ENCODE results near the gene SMARCC1. TPM values are rescaled to one million over a fixed set of nuclear protein-coding genes. Genes with fewer than 3 reads are reported as not detected.

SMARCC1 gene
- total RNA-seq, 2 donors from 2014 or later = 49.9 to 58.7 TPM

DNA sequence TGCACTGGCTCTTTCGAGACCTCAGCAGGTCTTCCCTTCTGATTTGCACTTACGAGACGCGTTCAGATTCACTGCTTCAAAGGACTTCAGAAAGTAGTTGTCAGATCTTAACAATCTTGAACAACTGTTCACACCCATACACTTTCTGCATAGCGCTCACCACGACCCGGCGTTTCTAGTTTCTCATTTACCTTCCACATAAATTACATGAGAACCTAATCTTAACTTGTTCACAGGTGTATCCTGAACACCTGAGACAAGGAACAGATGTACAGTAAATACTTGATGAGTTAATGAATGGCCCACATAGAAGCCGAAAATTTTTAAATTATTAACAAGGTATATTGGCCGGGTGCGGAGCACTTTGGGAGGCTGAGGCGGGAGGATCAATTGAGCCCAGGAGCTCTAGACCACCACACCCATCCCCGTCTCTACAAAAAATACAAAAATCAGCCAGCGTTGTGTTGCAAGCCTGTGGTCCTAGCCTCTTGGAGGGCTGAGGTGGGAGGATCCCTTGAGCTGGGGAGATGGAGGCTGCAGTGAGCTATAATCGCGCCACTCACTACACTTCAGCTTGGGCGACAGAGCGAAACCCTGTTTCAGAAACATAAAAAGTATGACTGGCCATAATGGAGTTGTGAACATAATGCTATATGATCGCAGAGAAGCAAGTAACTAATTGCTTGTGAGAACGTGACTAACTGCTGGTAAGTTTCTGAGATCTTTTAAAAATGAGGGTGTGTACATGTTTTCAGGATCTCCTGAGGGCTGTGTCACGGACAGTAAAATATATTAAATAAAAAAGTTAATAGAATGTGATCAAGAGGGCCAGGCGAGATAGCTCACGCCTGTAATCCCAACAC is 984 bp upstream of the SMARCC1 start:
- no peak for DNase-seq (ENCODE audit: low spot score)
- Histone ChIP-seq H3K27ac (peak overlapping the region; percentile 97 to 99), H3K27me3 (replicated peaks; ENCODE audit: insufficient read depth) (no peaks in the 10 kb centered on the region), H3K4me3 (peak overlapping the region; percentile 99 to 100), H3K36me3 (no peaks in the 10 kb centered on the region), H3K4me1 (replicated peaks) (no peaks in the 10 kb centered on the region), H3K9me3 (no peaks in the 10 kb centered on the region)
- TF ChIP-seq POLR2A (IDR thresholded peaks at IDR 0.05) (no peak), POLR2AphosphoS5 (IDR thresholded peaks at IDR 0.05) (no peak), CTCF (IDR thresholded peaks at IDR 0.05) (no peak)
- WGBS = 63% methylated on average over 23 of the region's 23 CpGs
- intact Hi-C loops (cut with DNase I) = loop anchor here (10.0 kb wide), 1 partner anchor 368 kb away; no protein-coding TSS in a partner anchor

- no peak for TF ChIP-seq POLR2A (IDR thresholded peaks at IDR 0.05)
- TF ChIP-seq POLR2AphosphoS5 (IDR thresholded peaks at IDR 0.05) = peak; percentile 6
- TF ChIP-seq CTCF (IDR thresholded peaks at IDR 0.05) = no peak
- H3K27ac ChIP-seq = peak overlapping the region; percentile 97 to 99
- H3K36me3 ChIP-seq = no peaks in the 10 kb centered on the region
- H3K9me3 ChIP-seq = no peaks in the 10 kb centered on the region
- H3K27me3 ChIP-seq (replicated peaks; ENCODE audit: insufficient read depth) = no peaks in the 10 kb centered on the region
- no peaks in the 10 kb centered on the region for H3K4me1 ChIP-seq (replicated peaks)
- WGBS = under 1% methylated on average over 34 of the region's 54 CpGs
- DNase-seq (ENCODE audit: low spot score) = peak; percentile 59
- peak overlapping the region; percentile 99 to 100 for H3K4me3 ChIP-seq
- intact Hi-C loops (cut with DNase I) = loop anchor here (10.0 kb wide), 1 partner anchor 366 kb away; no protein-coding TSS in a partner anchor
These were observed 680 bp downstream of the SMARCC1 start for GRCh38 chr3:47780741-47781684.

DNA sequence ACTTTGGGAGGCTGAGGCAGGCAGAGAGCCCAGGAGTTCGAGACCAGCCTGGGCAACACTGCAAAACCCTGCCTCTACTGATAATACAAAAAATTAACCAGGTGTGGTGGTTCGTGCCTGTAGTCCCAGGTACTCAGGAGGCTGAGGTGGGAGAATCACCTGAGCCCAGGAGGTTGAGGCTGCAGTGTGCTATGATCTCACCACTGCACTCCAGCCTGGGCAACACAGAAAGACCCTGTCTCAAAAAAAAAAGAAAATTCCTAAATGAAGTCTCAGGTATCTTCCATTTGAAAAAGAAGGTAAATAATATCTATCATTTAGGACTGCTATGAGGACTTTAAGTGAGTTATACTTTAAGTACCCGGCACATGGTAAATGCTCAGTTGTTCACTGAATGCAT is 2.9 kb downstream of the SMARCC1 start:
- intact Hi-C loops (cut with DNase I) = no loop called here
- no peak for TF ChIP-seq POLR2AphosphoS5 (IDR thresholded peaks at IDR 0.05)
- no peak for TF ChIP-seq CTCF (IDR thresholded peaks at IDR 0.05)
- no peak for TF ChIP-seq POLR2A (IDR thresholded peaks at IDR 0.05)
- H3K4me1 ChIP-seq (replicated peaks) = no peaks in the 10 kb centered on the region
- no peaks in the 10 kb centered on the region for H3K9me3 ChIP-seq
- WGBS = 82% methylated on average over 3 of the region's 3 CpGs
- DNase-seq (ENCODE audit: low spot score) = no peak
- no peaks in the 10 kb centered on the region for H3K27me3 ChIP-seq (replicated peaks; ENCODE audit: insufficient read depth)
- no peak overlapping the region for H3K4me3 ChIP-seq
- H3K27ac ChIP-seq = no peak overlapping the region
- no peaks in the 10 kb centered on the region for H3K36me3 ChIP-seq

DNA sequence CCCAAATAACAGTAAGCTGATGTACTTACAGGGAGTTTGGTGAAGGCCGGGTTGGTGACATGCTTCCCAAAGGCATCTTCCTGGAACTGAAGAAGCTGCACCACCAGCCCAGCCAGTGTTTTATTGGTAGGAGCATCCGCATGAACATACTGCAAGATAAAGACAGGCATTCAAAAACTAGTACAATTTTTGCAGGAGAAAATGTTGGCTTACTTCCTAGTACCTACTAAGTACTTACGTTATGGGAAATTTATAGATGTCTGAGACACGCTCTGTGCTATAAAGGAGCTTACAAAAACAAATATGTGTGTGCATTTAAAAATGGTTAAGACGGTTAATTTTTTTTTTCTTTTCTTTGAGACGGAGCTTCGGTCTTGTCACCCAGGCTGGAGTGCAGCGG is 8.9 kb downstream of the SMARCC1 start:
- no peak overlapping the region for H3K27ac ChIP-seq
- H3K4me1 ChIP-seq (replicated peaks) = peaks cover 7% of the 10 kb centered on the region
- intact Hi-C loops (cut with DNase I) = no loop called here
- DNase-seq (ENCODE audit: low spot score) = peak; percentile 59
- no peaks in the 10 kb centered on the region for H3K27me3 ChIP-seq (replicated peaks; ENCODE audit: insufficient read depth)
- H3K9me3 ChIP-seq = no peaks in the 10 kb centered on the region
- 19% methylated on average over 8 of the region's 8 CpGs for WGBS
- no peak overlapping the region for H3K4me3 ChIP-seq
- no peaks in the 10 kb centered on the region for H3K36me3 ChIP-seq
- TF ChIP-seq POLR2AphosphoS5 (IDR thresholded peaks at IDR 0.05) (peak; percentile 67), CTCF (IDR thresholded peaks at IDR 0.05) (no peak), POLR2A (IDR thresholded peaks at IDR 0.05) (no peak)
